Type B pancreatic cell (in vitro differentiated cells): ENCODE data around the gene DAAM2. TPM values are rescaled to one million over a fixed set of nuclear protein-coding genes. Genes with fewer than 3 reads are reported as not detected.

Source experiments
- DNase-seq: peaks from one replicate; pipeline ENCODE4 v3.0.0; 2021; ENCODE audit warnings: mixed read lengths; ENCODE audit not compliant: unreplicated experiment; ENCODE audit errors: extremely low spot score
- H3K27ac Mint-ChIP-seq: 2 replicates; pipeline ENCODE4 v1.8.0; 2021; ENCODE audit warnings: mild to moderate bottlenecking, mixed read lengths
- H3K27me3 Mint-ChIP-seq: 2 replicates; pipeline ENCODE4 v1.8.0; 2021; ENCODE audit warnings: mixed read lengths
- H3K36me3 Mint-ChIP-seq: 2 replicates; pipeline ENCODE4 v1.8.0; 2021; ENCODE audit warnings: mixed read lengths
- H3K4me1 Mint-ChIP-seq: one replicate; pipeline ENCODE4 v1.8.0; 2021; ENCODE audit warnings: mixed read lengths; ENCODE audit not compliant: unreplicated experiment
- H3K4me3 Mint-ChIP-seq: 2 replicates; pipeline ENCODE4 v1.8.0; 2021; ENCODE audit warnings: mild to moderate bottlenecking, mixed read lengths
- H3K9me3 Mint-ChIP-seq: 2 replicates; pipeline ENCODE4 v1.8.0; 2021; ENCODE audit warnings: mixed read lengths
- total RNA-seq: library from RNA; stranded (reverse); gene quantifications from 2 replicates; pipeline ENCODE4 v1.2.1, GENCODE V29; 2021; ENCODE audit warnings: low replicate concordance
- TF ChIP-seq, protein P1 (sequence below): fragments of 200-600 bp; sonication (generic); conservative IDR thresholded peaks from 2 replicates; pipeline ENCODE4 v1.5.0; 2021; ENCODE audit warnings: antibody characterized with exemption, mild to moderate bottlenecking

Gene DAAM2
- total RNA-seq, 1 donor from 2014 or later, result 22.6 TPM

DNA sequence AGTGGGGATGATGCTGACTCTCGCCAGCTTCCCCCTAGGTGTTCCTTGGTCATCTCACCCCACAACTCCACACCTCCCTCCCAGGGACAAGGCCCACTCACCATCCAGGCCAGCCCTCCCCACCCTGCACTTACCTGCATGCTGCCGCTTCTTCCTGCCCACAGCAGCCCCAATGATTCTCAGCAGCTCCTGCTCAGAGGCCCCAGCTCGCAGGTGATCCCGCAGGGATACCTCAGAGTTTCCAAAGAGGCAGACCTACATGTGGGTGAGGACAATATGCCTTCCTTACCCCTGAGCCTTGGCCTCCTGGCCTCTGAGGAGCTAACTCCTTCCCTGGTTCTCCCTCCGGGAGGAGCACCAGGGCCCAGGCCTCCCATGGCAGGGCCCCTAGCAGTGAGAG is 117.5 kb downstream of the DAAM2 start:
- no peaks in the 10 kb centered on the region for H3K9me3 Mint-ChIP-seq
- no peak overlapping the region for H3K4me3 Mint-ChIP-seq
- TF ChIP-seq, protein P1, sequence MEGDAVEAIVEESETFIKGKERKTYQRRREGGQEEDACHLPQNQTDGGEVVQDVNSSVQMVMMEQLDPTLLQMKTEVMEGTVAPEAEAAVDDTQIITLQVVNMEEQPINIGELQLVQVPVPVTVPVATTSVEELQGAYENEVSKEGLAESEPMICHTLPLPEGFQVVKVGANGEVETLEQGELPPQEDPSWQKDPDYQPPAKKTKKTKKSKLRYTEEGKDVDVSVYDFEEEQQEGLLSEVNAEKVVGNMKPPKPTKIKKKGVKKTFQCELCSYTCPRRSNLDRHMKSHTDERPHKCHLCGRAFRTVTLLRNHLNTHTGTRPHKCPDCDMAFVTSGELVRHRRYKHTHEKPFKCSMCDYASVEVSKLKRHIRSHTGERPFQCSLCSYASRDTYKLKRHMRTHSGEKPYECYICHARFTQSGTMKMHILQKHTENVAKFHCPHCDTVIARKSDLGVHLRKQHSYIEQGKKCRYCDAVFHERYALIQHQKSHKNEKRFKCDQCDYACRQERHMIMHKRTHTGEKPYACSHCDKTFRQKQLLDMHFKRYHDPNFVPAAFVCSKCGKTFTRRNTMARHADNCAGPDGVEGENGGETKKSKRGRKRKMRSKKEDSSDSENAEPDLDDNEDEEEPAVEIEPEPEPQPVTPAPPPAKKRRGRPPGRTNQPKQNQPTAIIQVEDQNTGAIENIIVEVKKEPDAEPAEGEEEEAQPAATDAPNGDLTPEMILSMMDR, result no peak
- H3K36me3 Mint-ChIP-seq, result peaks cover 8% of the 10 kb centered on the region
- H3K4me1 Mint-ChIP-seq, result no peaks in the 10 kb centered on the region
- H3K27ac Mint-ChIP-seq, result no peak overlapping the region
- H3K27me3 Mint-ChIP-seq, result no peaks in the 10 kb centered on the region
- DNase-seq, result no peak

DNA sequence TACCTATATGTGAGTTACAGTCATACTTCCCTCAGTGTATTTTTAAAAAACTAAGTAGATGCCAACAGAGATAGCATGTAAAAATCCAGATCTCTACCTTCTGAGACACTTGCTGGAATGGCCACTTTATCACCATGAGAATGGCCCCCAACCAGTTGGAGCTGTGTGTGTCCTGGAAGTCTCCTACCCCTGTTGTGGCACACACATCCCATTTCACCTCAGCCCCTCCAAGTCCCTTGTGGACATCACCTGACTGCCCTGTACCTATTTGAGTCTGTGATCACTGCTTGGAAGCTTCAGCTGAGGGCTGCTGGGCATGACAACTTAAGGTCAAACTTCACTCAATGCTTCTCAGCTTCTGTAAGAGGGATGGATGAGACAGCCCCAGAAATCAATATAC is 118.0 kb downstream of the DAAM2 start:
- H3K4me1 Mint-ChIP-seq, result no peaks in the 10 kb centered on the region
- no peak for DNase-seq
- no peaks in the 10 kb centered on the region for H3K27me3 Mint-ChIP-seq
- H3K4me3 Mint-ChIP-seq, result no peak overlapping the region
- H3K36me3 Mint-ChIP-seq, result peaks cover 12% of the 10 kb centered on the region
- no peak overlapping the region for H3K27ac Mint-ChIP-seq
- TF ChIP-seq, protein P1, result no peak
- no peaks in the 10 kb centered on the region for H3K9me3 Mint-ChIP-seq

DNA sequence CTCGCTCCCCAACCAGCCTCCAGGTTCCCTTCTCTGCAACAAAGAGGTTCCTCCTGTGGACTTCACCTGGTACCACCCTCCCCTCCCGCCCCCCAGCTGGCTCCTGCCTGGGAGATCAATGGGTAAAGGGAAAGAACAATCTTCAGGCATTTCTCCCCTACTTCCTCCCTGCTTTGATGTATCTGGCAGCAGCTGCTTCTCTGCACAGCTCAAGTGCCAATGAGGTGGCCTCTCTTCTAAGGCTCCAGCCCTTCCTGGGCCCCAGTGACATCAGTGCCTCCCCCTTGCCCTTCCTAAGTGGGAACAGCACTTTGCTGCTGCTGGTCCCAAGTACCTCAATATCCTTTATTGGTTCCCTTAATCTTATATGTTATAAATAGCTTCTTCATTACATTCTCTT is 118.6 kb downstream of the DAAM2 start:
- TF ChIP-seq, protein P1, result no peak
- peaks cover 12% of the 10 kb centered on the region for H3K36me3 Mint-ChIP-seq

DNA sequence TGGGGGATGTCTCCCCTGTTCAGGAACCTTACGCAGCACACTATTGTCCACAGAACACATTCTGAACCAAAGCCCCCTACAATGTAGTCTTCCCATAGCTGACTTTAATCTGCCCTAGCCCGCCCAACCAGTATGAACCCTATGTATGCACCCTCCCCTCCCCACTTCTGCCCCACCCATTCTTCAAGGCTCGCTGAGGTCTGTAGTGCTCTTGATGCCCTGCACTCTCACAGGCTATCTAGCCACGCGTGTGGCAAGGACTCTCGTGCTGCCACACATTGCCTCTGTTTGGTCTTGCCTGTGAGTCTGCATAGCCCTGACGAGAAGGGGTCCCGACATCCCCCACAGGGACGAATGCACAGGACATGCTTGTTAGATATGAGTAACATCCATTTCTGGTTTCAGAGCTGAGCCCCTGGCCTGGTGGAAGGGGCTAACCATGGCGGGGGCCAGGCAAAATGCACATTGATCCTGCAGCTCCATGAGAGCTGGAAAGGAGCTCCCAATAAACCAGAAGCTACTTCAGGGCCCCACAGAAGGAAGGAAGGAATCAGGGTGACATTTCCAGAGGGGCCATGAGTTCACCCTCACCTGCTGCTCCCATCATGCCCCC is 119.4 kb downstream of the DAAM2 start:
- H3K4me1 Mint-ChIP-seq, result no peaks in the 10 kb centered on the region
- no peak overlapping the region for H3K27ac Mint-ChIP-seq

More for the DNA sequence above, 118.6 kb downstream of the DAAM2 start:
- Mint-ChIP-seq H3K27ac (no peak overlapping the region), H3K4me1 (no peaks in the 10 kb centered on the region), H3K9me3 (no peaks in the 10 kb centered on the region), H3K27me3 (no peaks in the 10 kb centered on the region), H3K4me3 (no peak overlapping the region)
- DNase-seq, result no peak

DNA sequence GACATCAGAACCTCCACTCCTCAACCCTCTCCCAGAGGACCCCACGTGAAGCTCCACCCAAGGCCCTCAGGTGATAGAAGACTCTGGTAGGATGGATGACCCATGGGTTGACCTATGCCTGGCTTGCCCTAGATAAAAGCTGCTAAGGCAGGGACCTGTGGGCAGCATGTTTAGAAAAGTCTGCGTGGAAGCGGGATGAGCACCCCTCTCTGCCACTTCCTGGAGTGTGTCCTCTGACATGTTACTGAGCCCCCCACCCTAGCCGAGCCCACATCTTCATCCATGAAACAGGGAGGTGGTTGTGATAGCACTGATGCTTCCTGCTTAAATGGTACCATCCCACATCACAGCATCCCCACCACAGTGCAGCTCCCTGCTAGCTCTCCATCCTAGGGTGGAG is 120.3 kb downstream of the DAAM2 start:
- H3K4me3 Mint-ChIP-seq, result no peak overlapping the region
- H3K9me3 Mint-ChIP-seq, result no peaks in the 10 kb centered on the region
- no peaks in the 10 kb centered on the region for H3K27me3 Mint-ChIP-seq
- H3K27ac Mint-ChIP-seq, result no peak overlapping the region
- no peaks in the 10 kb centered on the region for H3K4me1 Mint-ChIP-seq
- H3K36me3 Mint-ChIP-seq, result peaks cover 8% of the 10 kb centered on the region
- TF ChIP-seq, protein P1, result no peak
- DNase-seq, result no peak

More for the DNA sequence above, 119.4 kb downstream of the DAAM2 start:
- Mint-ChIP-seq H3K27me3 (no peaks in the 10 kb centered on the region), H3K36me3 (peaks cover 15% of the 10 kb centered on the region), H3K9me3 (no peaks in the 10 kb centered on the region), H3K4me3 (no peak overlapping the region)
- TF ChIP-seq, protein P1, result no peak
- DNase-seq, result no peak
